GM19397 (cell line): ENCODE results near the gene ATF7IP.
"Not testable (repeated sequence)": the region's sequence is repeated elsewhere in the genome, so short reads cannot be mapped to it uniquely, and the experiment has no call there.

Source experiments
- ATAC-seq: cut with Tn5 transposase; IDR thresholded peaks from one replicate; pipeline ENCODE4 v1.9.1; 2021; ENCODE audit warnings: mild to moderate bottlenecking, moderate library complexity; ENCODE audit not compliant: unreplicated experiment

ATF7IP gene

GRCh38 chr12:14365294-14366208, at the start of gene ATF7IP:
Gene ATF7IP (plus strand): TSS chr12:14365682. CDS start chr12:14423916, 58,234 bp downstream.
- peak; percentile 72 for ATAC-seq

- ATAC-seq, result no peak
These were observed 47.9 kb upstream of the ATF7IP start for GRCh38 chr12:14317362-14318146.

GRCh38 chr12:14319704-14320427, 45.6 kb upstream of the ATF7IP start:
- ATAC-seq, result not testable (repeated sequence)

- no peak for ATAC-seq
These were observed 43.1 kb upstream of the ATF7IP start for GRCh38 chr12:14322403-14322802.

- no peak for ATAC-seq
These were observed 39.7 kb upstream of the ATF7IP start for GRCh38 chr12:14325716-14326343.

GRCh38 chr12:14326699-14327098, 38.8 kb upstream of the ATF7IP start:
- ATAC-seq, result no peak

GRCh38 chr12:14327711-14328110, 37.8 kb upstream of the ATF7IP start:
- ATAC-seq, result no peak

GRCh38 chr12:14332482-14332881, 33.0 kb upstream of the ATF7IP start:
- ATAC-seq, result no peak

- no peak for ATAC-seq
These were observed 25.1 kb upstream of the ATF7IP start for GRCh38 chr12:14340371-14340770.

- not testable (repeated sequence) for ATAC-seq
These were observed 14.0 kb upstream of the ATF7IP start for GRCh38 chr12:14351524-14351923.

- ATAC-seq, result not testable (repeated sequence)
These were observed 13.4 kb upstream of the ATF7IP start for GRCh38 chr12:14352066-14352465.

- ATAC-seq, result not testable (repeated sequence)
These were observed 10.8 kb upstream of the ATF7IP start for GRCh38 chr12:14354665-14355064.

- ATAC-seq, result no peak
These were observed 9.3 kb upstream of the ATF7IP start for GRCh38 chr12:14356147-14356546.

- no peak for ATAC-seq
These were observed 8.0 kb upstream of the ATF7IP start for GRCh38 chr12:14357486-14357885.

GRCh38 chr12:14362352-14362751, 3.1 kb upstream of the ATF7IP start:
- no peak for ATAC-seq

- ATAC-seq, result no peak
These were observed 755 bp upstream of the ATF7IP start for GRCh38 chr12:14364583-14365271.

GRCh38 chr12:14366209-14367039, 942 bp downstream of the ATF7IP start:
- no peak for ATAC-seq

- ATAC-seq, result no peak
These were observed 1.7 kb downstream of the ATF7IP start for GRCh38 chr12:14367040-14367661.

GRCh38 chr12:14369311-14369710, 3.8 kb downstream of the ATF7IP start:
- no peak for ATAC-seq
